HCT116 (cell line): ENCODE results near the gene ARCN1. TPM values are rescaled to one million over a fixed set of nuclear protein-coding genes. Genes with fewer than 3 reads are reported as not detected.
A peak's percentile ranks its signal among the peaks of the same experiment; 100 is the strongest.

ENCODE experiments used
- ATAC-seq: fragments of 200-7000 bp; cut with Tn5 transposase; 2 replicates; pipeline ENCODE4 v1.9.1; 2020; ENCODE audit warnings: mild to moderate bottlenecking, moderate library complexity
- Bru-seq: library from RNA; stranded (reverse); fragments of 400-500 nt; gene quantifications from one replicate; lab custom pipeline; 2021; lab: Mats Ljungman, UMichigan
- BruChase-seq, 2 experiments: library from RNA; stranded (reverse); fragments of 400-500 nt; gene quantifications; one replicate each; lab custom pipeline; 2021; lab: Mats Ljungman, UMichigan
- BruUV-seq: library from RNA; stranded (reverse); fragments of 400-500 nt; replicated peaks from 2 replicates; lab custom pipeline; 2021; lab: Mats Ljungman, UMichigan
- CTCF ChIA-PET: fragments of 300-600 bp; sonication (Branson Sonifier 250); formaldehyde crosslinking; loops from one replicate; lab custom pipeline; 2021; ENCODE audit warnings: antibody characterized with exemption; lab: Charles Lee
- POLR2A ChIA-PET: fragments of 300-600, 350-600 bp; sonication (Branson Sonifier 250); formaldehyde crosslinking; loops from one replicate; lab custom pipeline; 2021; ENCODE audit warnings: antibody characterized with exemption; lab: Charles Lee
- RAD21 ChIA-PET, 2 experiments: fragments of 300-600 bp; sonication (Branson Sonifier 250); formaldehyde crosslinking; loops; one replicate each; lab custom pipeline; 2023; ENCODE audit warnings: low total read pairs in 2 of 2; ENCODE audit not compliant: uncharacterized antibody in 2 of 2, unreplicated experiment in 2 of 2, low non-redundant PET in 1 of 2; lab: Charles Lee
- DNase-seq: peaks from one replicate; pipeline ENCODE4 v3.0.0-alpha.2; 2010; ENCODE audit warnings: low read depth, low spot score
- H2AFZ ChIP-seq: fragments of 200-600 bp; shearing (Covaris generic), sonication (generic); 2 replicates; pipeline ENCODE4 v1.6.1; 2017; ENCODE audit warnings: low read depth, mixed run types, mixed read lengths, antibody characterized with exemption, low read length; ENCODE audit not compliant: poor library complexity, severe bottlenecking
- H3K27ac ChIP-seq: 2 replicates; pipeline ENCODE4 v1.5.1; 2012; ENCODE audit warnings: low read depth, low read length
- H3K27me3 ChIP-seq: fragments of 200-600 bp; sonication (generic); 2 replicates; pipeline ENCODE4 v1.6.1; 2016; ENCODE audit warnings: mixed run types, low read length, mixed read lengths; ENCODE audit not compliant: insufficient read depth
- H3K36me3 ChIP-seq, 2 experiments: fragments of 200-500 bp in 1 of 2; fragments of 200-600 bp in 1 of 2; sonication (Bioruptor generic) in 1 of 2; sonication (generic) in 1 of 2; 2 replicates each; pipeline versions ENCODE4 v1.5.1 to v1.6.1; 2014 to 2016; ENCODE audit warnings: low read length in 2 of 2, inconsistent platforms in 1 of 2, mixed read lengths in 1 of 2, mixed run types in 1 of 2; ENCODE audit not compliant: insufficient read depth in 2 of 2, control insufficient read depth in 1 of 2
- H3K4me1 ChIP-seq, 2 experiments: fragments of 200-600 bp in 1 of 2; sonication (generic) in 1 of 2; 2 replicates each; pipeline versions ENCODE4 v1.5.1 to v1.6.1; 2012 to 2017; ENCODE audit warnings: low read length in 2 of 2, inconsistent platforms in 1 of 2, mild to moderate bottlenecking in 1 of 2, mixed read lengths in 1 of 2, mixed run types in 1 of 2, moderate library complexity in 1 of 2; ENCODE audit not compliant: insufficient read depth in 2 of 2, control insufficient read depth in 1 of 2
- H3K4me2 ChIP-seq: fragments of 200-600 bp; sonication (generic); 2 replicates; pipeline ENCODE4 v1.6.1; 2017; ENCODE audit warnings: mixed run types, low read length, mixed read lengths
- H3K4me3 ChIP-seq, 2 experiments: fragments of 200-600 bp in 1 of 2; sonication (generic) in 1 of 2; replicated peaks in 1 of 2; 2 replicates each; pipeline ENCODE4 v1.5.1; 2011 to 2016; ENCODE audit warnings: low read length in 2 of 2, control low read depth in 1 of 2, low read depth in 1 of 2, mild to moderate bottlenecking in 1 of 2, mixed read lengths in 1 of 2, mixed run types in 1 of 2
- H3K79me2 ChIP-seq: fragments of 200-600 bp; sonication (generic); 2 replicates; pipeline ENCODE4 v1.6.1; 2017; ENCODE audit warnings: mild to moderate bottlenecking, mixed run types, low read length, moderate library complexity, mixed read lengths; ENCODE audit not compliant: insufficient read depth
- H3K9ac ChIP-seq: fragments of 200-600 bp; sonication (generic); 2 replicates; pipeline ENCODE4 v1.6.1; 2016; ENCODE audit warnings: low read length, mixed read lengths
- H3K9me2 ChIP-seq: fragments of 200-600 bp; sonication (generic), shearing (Covaris generic); 2 replicates; pipeline ENCODE4 v1.6.1; 2017; ENCODE audit warnings: mixed run types, mild to moderate bottlenecking, moderate library complexity; ENCODE audit not compliant: insufficient read depth
- H3K9me3 ChIP-seq, 2 experiments: fragments of 200-500 bp in 1 of 2; fragments of 200-600 bp in 1 of 2; sonication (Bioruptor generic) in 1 of 2; sonication (generic) in 1 of 2; 2 replicates each; pipeline ENCODE4 v1.6.1; 2014 to 2017; ENCODE audit warnings: low read length in 2 of 2, mixed read lengths in 2 of 2, inconsistent platforms in 1 of 2, low read depth in 1 of 2, mild to moderate bottlenecking in 1 of 2, mixed run types in 1 of 2, moderate library complexity in 1 of 2; ENCODE audit not compliant: control insufficient read depth in 1 of 2, insufficient read depth in 1 of 2
- H4K20me1 ChIP-seq: fragments of 200-600 bp; sonication (generic), shearing (Covaris generic); 2 replicates; pipeline ENCODE4 v1.6.1; 2017; ENCODE audit warnings: mixed run types, mild to moderate bottlenecking, moderate library complexity; ENCODE audit not compliant: insufficient read depth
- CBX3 ChIP-seq: IDR thresholded peaks from 2 replicates; pipeline ENCODE4 v1.6.1; 2012; ENCODE audit warnings: low read depth
- CEBPB ChIP-seq: IDR thresholded peaks from 2 replicates; pipeline ENCODE4 v1.6.1; 2012; ENCODE audit warnings: low read depth
- EZH2 ChIP-seq: fragments of 200-600 bp; sonication (generic); IDR thresholded peaks from 2 replicates; pipeline ENCODE4 v1.6.1; 2017; ENCODE audit warnings: antibody characterized with exemption, mixed run types
- EZH2phosphoT487 ChIP-seq: fragments of 200-600 bp; IDR thresholded peaks from 2 replicates; pipeline ENCODE4 v1.6.1; 2018; ENCODE audit warnings: antibody characterized with exemption, borderline replicate concordance
- FOSL1 ChIP-seq: IDR thresholded peaks from 2 replicates; pipeline ENCODE4 v1.6.1; 2012; ENCODE audit warnings: low read depth
- RAD21 ChIP-seq: IDR thresholded peaks from 2 replicates; pipeline ENCODE4 v1.6.1; 2012; ENCODE audit warnings: low read depth, mild to moderate bottlenecking
- SIN3A ChIP-seq: IDR thresholded peaks from 2 replicates; pipeline ENCODE4 v1.6.1; 2012; ENCODE audit warnings: low read depth
- SP1 ChIP-seq: IDR thresholded peaks from 2 replicates; pipeline ENCODE4 v1.6.1; 2012; ENCODE audit warnings: low read depth
- TCF7L2 ChIP-seq: IDR thresholded peaks from 2 replicates; pipeline ENCODE4 v1.7.0; 2011; ENCODE audit warnings: borderline replicate concordance, inconsistent platforms; ENCODE audit not compliant: insufficient read depth, insufficient read length; ENCODE audit errors: extremely low read depth
- YY1 ChIP-seq: IDR thresholded peaks from 2 replicates; pipeline ENCODE4 v1.6.1; 2011; ENCODE audit warnings: low read length, low read depth, moderate library complexity, mild to moderate bottlenecking; ENCODE audit not compliant: insufficient replicate concordance; ENCODE audit errors: extremely low read depth
- ZNF274 ChIP-seq: fragments of 200-500 bp; sonication (Bioruptor generic); IDR thresholded peaks from 2 replicates; pipeline ENCODE4 v1.6.1; 2014; ENCODE audit warnings: mild to moderate bottlenecking, low read depth, low read length, inconsistent platforms
- intact Hi-C: fragments of 100-400 bp; cut with micrococcal nuclease; formaldehyde crosslinking; loops from 2 replicates; pipeline ENCODE4 v1.10.0; 2022
- long read RNA-seq: library from polyadenylated mRNA; unstranded; transcript quantifications from one replicate; pipeline ENCODE4 v2.0.0, GENCODE V29; 2021; ENCODE audit not compliant: unreplicated experiment
- polyA plus RNA-seq: library from polyadenylated mRNA; unstranded; fragments of >200 nt; gene quantifications from 2 replicates; pipeline ENCODE4 v1.2.1, GENCODE V29; 2012; ENCODE audit warnings: missing spikeins
- total RNA-seq: library from RNA; stranded (reverse); gene quantifications from one replicate; pipeline ENCODE4 v1.2.1, GENCODE V29; 2021; ENCODE audit not compliant: unreplicated experiment
- TF ChIP-seq, protein P1 (sequence below): IDR thresholded peaks from 2 replicates; pipeline ENCODE4 v1.6.1; 2012
- TF ChIP-seq, protein P2 (sequence below): IDR thresholded peaks from 2 replicates; pipeline ENCODE4 v1.6.1; 2011; ENCODE audit warnings: mild to moderate bottlenecking, low read length, moderate library complexity; ENCODE audit not compliant: insufficient replicate concordance; ENCODE audit errors: extremely low read depth
- TF ChIP-seq, protein P3 (sequence below): IDR thresholded peaks from 2 replicates; pipeline ENCODE4 v1.6.1; 2012; ENCODE audit warnings: low read depth
- TF ChIP-seq, protein P4 (sequence below): IDR thresholded peaks from 2 replicates; pipeline ENCODE4 v1.6.1; 2012

The ARCN1 gene
- 147 TPM for total RNA-seq
- polyA plus RNA-seq, result 102 and 105 TPM in 2 replicates
- Bru-seq, nascent RNA, result percentile 94 among the genes with signal in this experiment
- percentile 98 among the genes with signal in this experiment for BruChase-seq, experiment 1, labeled RNA remaining after a 6-hour chase
- percentile 97 among the genes with signal in this experiment for BruChase-seq, experiment 2, labeled RNA remaining after a 2-hour chase
- long read RNA-seq, transcript ARCN1-201 (10 exons, 3,845 nt), result major isoform, 93 of 122 reads
- long read RNA-seq, partial matches to known transcripts, result 23 of 122 reads
- long read RNA-seq, other reads (novel, unspliced or antisense), result 5 of 122 reads

- H3K9me2 ChIP-seq, result no peaks in the 10 kb centered on the region
- ChIA-PET CTCF (no interaction called here), RAD21 (no interaction called here), POLR2A (interaction anchor here (0.7 to 1.1 kb wide), 2 partner anchors 45 to 794 kb away, joined by 4 to 5 read pairs; partner anchors contain the start of gene TTC36)
- no peaks in the 10 kb centered on the region for H3K36me3 ChIP-seq
- BruUV-seq, result no TSS peak
- H3K4me1 ChIP-seq, result peaks cover 5 to 23% of the 10 kb centered on the region in 2 experiments
- ATAC-seq (peak; percentile 82), DNase-seq (peak; percentile 41)
- peaks cover 51% of the 10 kb centered on the region for H3K79me2 ChIP-seq
- H3K27me3 ChIP-seq, result no peaks in the 10 kb centered on the region
- H4K20me1 ChIP-seq, result peaks cover 6% of the 10 kb centered on the region; the same call in 1 of the 2 replicates
- H3K4me3 ChIP-seq, result peak within 1 kb of the TSS; percentile 97 to 99
- no peaks in the 10 kb centered on the region for H3K9me3 ChIP-seq
- intact Hi-C loops, result no loop called here
- H2AFZ ChIP-seq, result peak within 1 kb of the TSS; percentile 39
- H3K27ac ChIP-seq, result peak within 1 kb of the TSS; percentile 94
- peak within 1 kb of the TSS; percentile 82 for H3K4me2 ChIP-seq
- peak within 1 kb of the TSS; percentile 97 for H3K9ac ChIP-seq
- TF ChIP-seq RAD21 (no peak), CBX3 (no peak), ZNF274 (no peak), SP1 (no peak), EZH2 (no peak), TCF7L2 (peak; percentile 45), EZH2phosphoT487 (no peak), YY1 (peak; percentile 95), SIN3A (0 out of 2 replicates have a peak, but pooled peaks have one; percentile 40), CEBPB (no peak), FOSL1 (no peak)
- TF ChIP-seq, protein P1, sequence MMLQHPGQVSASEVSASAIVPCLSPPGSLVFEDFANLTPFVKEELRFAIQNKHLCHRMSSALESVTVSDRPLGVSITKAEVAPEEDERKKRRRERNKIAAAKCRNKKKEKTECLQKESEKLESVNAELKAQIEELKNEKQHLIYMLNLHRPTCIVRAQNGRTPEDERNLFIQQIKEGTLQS, result no peak
- TF ChIP-seq, protein P2, sequence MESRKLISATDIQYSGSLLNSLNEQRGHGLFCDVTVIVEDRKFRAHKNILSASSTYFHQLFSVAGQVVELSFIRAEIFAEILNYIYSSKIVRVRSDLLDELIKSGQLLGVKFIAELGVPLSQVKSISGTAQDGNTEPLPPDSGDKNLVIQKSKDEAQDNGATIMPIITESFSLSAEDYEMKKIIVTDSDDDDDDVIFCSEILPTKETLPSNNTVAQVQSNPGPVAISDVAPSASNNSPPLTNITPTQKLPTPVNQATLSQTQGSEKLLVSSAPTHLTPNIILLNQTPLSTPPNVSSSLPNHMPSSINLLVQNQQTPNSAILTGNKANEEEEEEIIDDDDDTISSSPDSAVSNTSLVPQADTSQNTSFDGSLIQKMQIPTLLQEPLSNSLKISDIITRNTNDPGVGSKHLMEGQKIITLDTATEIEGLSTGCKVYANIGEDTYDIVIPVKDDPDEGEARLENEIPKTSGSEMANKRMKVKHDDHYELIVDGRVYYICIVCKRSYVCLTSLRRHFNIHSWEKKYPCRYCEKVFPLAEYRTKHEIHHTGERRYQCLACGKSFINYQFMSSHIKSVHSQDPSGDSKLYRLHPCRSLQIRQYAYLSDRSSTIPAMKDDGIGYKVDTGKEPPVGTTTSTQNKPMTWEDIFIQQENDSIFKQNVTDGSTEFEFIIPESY, result no peak
- TF ChIP-seq, protein P3, sequence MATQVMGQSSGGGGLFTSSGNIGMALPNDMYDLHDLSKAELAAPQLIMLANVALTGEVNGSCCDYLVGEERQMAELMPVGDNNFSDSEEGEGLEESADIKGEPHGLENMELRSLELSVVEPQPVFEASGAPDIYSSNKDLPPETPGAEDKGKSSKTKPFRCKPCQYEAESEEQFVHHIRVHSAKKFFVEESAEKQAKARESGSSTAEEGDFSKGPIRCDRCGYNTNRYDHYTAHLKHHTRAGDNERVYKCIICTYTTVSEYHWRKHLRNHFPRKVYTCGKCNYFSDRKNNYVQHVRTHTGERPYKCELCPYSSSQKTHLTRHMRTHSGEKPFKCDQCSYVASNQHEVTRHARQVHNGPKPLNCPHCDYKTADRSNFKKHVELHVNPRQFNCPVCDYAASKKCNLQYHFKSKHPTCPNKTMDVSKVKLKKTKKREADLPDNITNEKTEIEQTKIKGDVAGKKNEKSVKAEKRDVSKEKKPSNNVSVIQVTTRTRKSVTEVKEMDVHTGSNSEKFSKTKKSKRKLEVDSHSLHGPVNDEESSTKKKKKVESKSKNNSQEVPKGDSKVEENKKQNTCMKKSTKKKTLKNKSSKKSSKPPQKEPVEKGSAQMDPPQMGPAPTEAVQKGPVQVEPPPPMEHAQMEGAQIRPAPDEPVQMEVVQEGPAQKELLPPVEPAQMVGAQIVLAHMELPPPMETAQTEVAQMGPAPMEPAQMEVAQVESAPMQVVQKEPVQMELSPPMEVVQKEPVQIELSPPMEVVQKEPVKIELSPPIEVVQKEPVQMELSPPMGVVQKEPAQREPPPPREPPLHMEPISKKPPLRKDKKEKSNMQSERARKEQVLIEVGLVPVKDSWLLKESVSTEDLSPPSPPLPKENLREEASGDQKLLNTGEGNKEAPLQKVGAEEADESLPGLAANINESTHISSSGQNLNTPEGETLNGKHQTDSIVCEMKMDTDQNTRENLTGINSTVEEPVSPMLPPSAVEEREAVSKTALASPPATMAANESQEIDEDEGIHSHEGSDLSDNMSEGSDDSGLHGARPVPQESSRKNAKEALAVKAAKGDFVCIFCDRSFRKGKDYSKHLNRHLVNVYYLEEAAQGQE, result no peak
- TF ChIP-seq, protein P4, sequence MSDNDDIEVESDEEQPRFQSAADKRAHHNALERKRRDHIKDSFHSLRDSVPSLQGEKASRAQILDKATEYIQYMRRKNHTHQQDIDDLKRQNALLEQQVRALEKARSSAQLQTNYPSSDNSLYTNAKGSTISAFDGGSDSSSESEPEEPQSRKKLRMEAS, result no peak
Measured at GRCh38 chr11:118572061-118572980, at the start of gene ARCN1. Gene ARCN1 (plus strand): TSS chr11:118572409. CDS start chr11:118572548, 139 bp downstream.
